ENCODE results near the gene KCNA1. TPM values are rescaled to one million over a fixed set of nuclear protein-coding genes. Genes with fewer than 3 reads are reported as not detected.

The KCNA1 gene
- total RNA-seq, 1 experiment from 2014 or later: not detected

- Histone ChIP-seq H2AFZ (ENCODE audit: low read length) (no peak overlapping the region), H3K79me2 (ENCODE audit: low read length) (no peaks in the 10 kb centered on the region), H3K4me3 (ENCODE audit: low read length) (no peak overlapping the region), H3K9me2 (replicated peaks; ENCODE audit: low read length) (no peaks in the 10 kb centered on the region), H3F3A (ENCODE audit: low read length, unreplicated experiment) (no peaks in the 10 kb centered on the region), H3K27me3 (ENCODE audit: low read length) (peaks cover 13% of the 10 kb centered on the region), H3K4me1 (ENCODE audit: insufficient read depth, low read length) (no peaks in the 10 kb centered on the region), H3K36me3 (ENCODE audit: low read depth, low read length) (no peaks in the 10 kb centered on the region), H3K4me2 (ENCODE audit: low read length) (no peak overlapping the region), H4K20me1 (ENCODE audit: low read length) (no peaks in the 10 kb centered on the region), H3K27ac (ENCODE audit: low read length) (no peak overlapping the region), H3K9ac (ENCODE audit: low read length) (no peak overlapping the region), H3K9me3 (ENCODE audit: low read length) (no peaks in the 10 kb centered on the region)
- no TSS peak for BruUV-seq (replicated peaks)
- DNase-seq (no peak), ATAC-seq (no peak)
- ChIA-PET POLR2A (ENCODE audit: unreplicated experiment) (no interaction called here), CTCF (no interaction called here)
- TF ChIP-seq EZH2phosphoT487 (IDR thresholded peaks at IDR 0.05; ENCODE audit: borderline replicate concordance, low read length) (no peak), CTCF (conservative IDR thresholded peaks at IDR 0.05; ENCODE audit: low read depth, low read length) (no peak), EZH2 (IDR thresholded peaks at IDR 0.05; ENCODE audit: low read length, unreplicated experiment) (no peak)
- intact Hi-C loops (cut with micrococcal nuclease): no loop called here
Measured at GRCh38 chr12:4957761-4958160, 48.1 kb downstream of the KCNA1 start.

- Histone ChIP-seq H3K79me2 (ENCODE audit: low read length) (no peaks in the 10 kb centered on the region), H3K27ac (ENCODE audit: low read length) (no peak overlapping the region), H2AFZ (ENCODE audit: low read length) (no peak overlapping the region), H3K4me3 (ENCODE audit: low read length) (no peak overlapping the region), H4K20me1 (ENCODE audit: low read length) (no peaks in the 10 kb centered on the region), H3F3A (ENCODE audit: low read length, unreplicated experiment) (no peaks in the 10 kb centered on the region), H3K4me2 (ENCODE audit: low read length) (no peak overlapping the region), H3K27me3 (ENCODE audit: low read length) (peaks cover 6% of the 10 kb centered on the region; the same call in 1 of the 2 replicates), H3K4me1 (ENCODE audit: insufficient read depth, low read length) (no peaks in the 10 kb centered on the region), H3K9ac (ENCODE audit: low read length) (no peak overlapping the region), H3K9me2 (replicated peaks; ENCODE audit: low read length) (no peaks in the 10 kb centered on the region), H3K36me3 (ENCODE audit: low read depth, low read length) (no peaks in the 10 kb centered on the region), H3K9me3 (ENCODE audit: low read length) (no peaks in the 10 kb centered on the region)
- intact Hi-C loops (cut with micrococcal nuclease): no loop called here
- BruUV-seq (replicated peaks): no TSS peak
- DNase-seq: no peak
- CTCF ChIA-PET: no interaction called here
- POLR2A ChIA-PET (ENCODE audit: unreplicated experiment): no interaction called here
- no peak for ATAC-seq
- TF ChIP-seq EZH2 (IDR thresholded peaks at IDR 0.05; ENCODE audit: low read length, unreplicated experiment) (no peak), CTCF (conservative IDR thresholded peaks at IDR 0.05; ENCODE audit: low read depth, low read length) (no peak), EZH2phosphoT487 (IDR thresholded peaks at IDR 0.05; ENCODE audit: borderline replicate concordance, low read length) (no peak)
Measured at GRCh38 chr12:4958697-4959375, 49.1 kb downstream of the KCNA1 start.

GRCh38 chr12:4959381-4959780 is 49.7 kb downstream of the KCNA1 start:
- H3F3A ChIP-seq (ENCODE audit: low read length, unreplicated experiment): no peaks in the 10 kb centered on the region
- CTCF ChIA-PET: no interaction called here
- H2AFZ ChIP-seq (ENCODE audit: low read length): no peak overlapping the region
- H3K27me3 ChIP-seq (ENCODE audit: low read length): peaks cover 11% of the 10 kb centered on the region; the same call in 1 of the 2 replicates
- no peaks in the 10 kb centered on the region for H4K20me1 ChIP-seq (ENCODE audit: low read length)
- no peak overlapping the region for H3K4me2 ChIP-seq (ENCODE audit: low read length)
- no peak overlapping the region for H3K4me3 ChIP-seq (ENCODE audit: low read length)
- intact Hi-C loops (cut with micrococcal nuclease): no loop called here
- no TSS peak for BruUV-seq (replicated peaks)
- H3K36me3 ChIP-seq (ENCODE audit: low read depth, low read length): no peaks in the 10 kb centered on the region
- no peaks in the 10 kb centered on the region for H3K9me2 ChIP-seq (replicated peaks; ENCODE audit: low read length)
- no peaks in the 10 kb centered on the region for H3K4me1 ChIP-seq (ENCODE audit: insufficient read depth, low read length)
- ATAC-seq: no peak
- POLR2A ChIA-PET (ENCODE audit: unreplicated experiment): no interaction called here
- no peak for TF ChIP-seq EZH2 (IDR thresholded peaks at IDR 0.05; ENCODE audit: low read length, unreplicated experiment)
- TF ChIP-seq CTCF (conservative IDR thresholded peaks at IDR 0.05; ENCODE audit: low read depth, low read length): no peak
- TF ChIP-seq EZH2phosphoT487 (IDR thresholded peaks at IDR 0.05; ENCODE audit: borderline replicate concordance, low read length): no peak
- no peak overlapping the region for H3K9ac ChIP-seq (ENCODE audit: low read length)
- H3K27ac ChIP-seq (ENCODE audit: low read length): no peak overlapping the region
- no peak for DNase-seq
- no peaks in the 10 kb centered on the region for H3K79me2 ChIP-seq (ENCODE audit: low read length)
- no peaks in the 10 kb centered on the region for H3K9me3 ChIP-seq (ENCODE audit: low read length)

Data from PC-3 (cell line).